Esophagus squamous epithelium (tissue), 5 donors: ENCODE data around the gene GLG1. TPM values are rescaled to one million over a fixed set of nuclear protein-coding genes. Genes with fewer than 3 reads are reported as not detected.
"Not testable (repeated sequence)": the region's sequence is repeated elsewhere in the genome, so short reads cannot be mapped to it uniquely, and the experiment has no call there.

Experiments
- DNase-seq: peaks from one replicate; lab custom pipeline; 2025; lab: John Stamatoyannopoulos, UW
- H3K27ac ChIP-seq, 4 donors: fragments of 200-600 bp; sonication (generic); one replicate each; pipeline ENCODE4 v1.5.1; 2016 to 2019; ENCODE audit warnings: mild to moderate bottlenecking in 1 of 4
- H3K27me3 ChIP-seq, 4 donors: fragments of 200-600 bp; sonication (generic); 1 replicate in 3 of 4; 2 replicates in 1 of 4; pipeline versions ENCODE4 v1.5.1 to v1.6.0; 2017 to 2021; ENCODE audit warnings: antibody characterized with exemption in 1 of 4
- H3K36me3 ChIP-seq, 3 donors: fragments of 200-600 bp; sonication (generic); one replicate each; pipeline ENCODE4 v1.5.1; 2016 to 2019
- H3K4me1 ChIP-seq, 3 donors: fragments of 200-600 bp; sonication (generic); one replicate each; pipeline ENCODE4 v1.5.1; 2017 to 2019
- H3K4me3 ChIP-seq, 4 donors: fragments of 200-600 bp; sonication (generic); 1 replicate in 3 of 4; 2 replicates in 1 of 4; pipeline ENCODE4 v1.5.1; 2016 to 2019; ENCODE audit warnings: mild to moderate bottlenecking in 2 of 4, moderate library complexity in 1 of 4
- H3K9me3 ChIP-seq, 3 donors: fragments of 200-600 bp; sonication (generic); one replicate each; pipeline ENCODE4 v1.5.1; 2016 to 2019
- CTCF ChIP-seq, 6 experiments: fragments of 450-650 bp in 4 of 6; fragments of 200-600 bp in 2 of 6; sonication (generic) in 2 of 6; IDR thresholded peaks; one replicate each; pipeline ENCODE4 v1.5.1; 2016 to 2019; ENCODE audit warnings: antibody characterized with exemption in 6 of 6, mild to moderate bottlenecking in 4 of 6, moderate library complexity in 4 of 6
- POLR2A ChIP-seq, 4 donors: fragments of 450-650 bp; IDR thresholded peaks; one replicate each; pipeline ENCODE4 v1.6.1; 2017; ENCODE audit warnings: antibody characterized with exemption in 4 of 4, mild to moderate bottlenecking in 4 of 4, moderate library complexity in 3 of 4
- WGBS, 2 donors: methylation state at CpG; one replicate each; pipeline ENCODE4 v1.1.5; 2018; 5-methylcytosine and 5-hydroxymethylcytosine counted together
- intact Hi-C: fragments of 100-400 bp; cut with DNase I; formaldehyde crosslinking; loops from one replicate; pipeline ENCODE4 v1.15.0; 2022
- total RNA-seq, 4 donors: library from RNA; depleted of rRNA; stranded (reverse); fragments of >200 nt; gene quantifications; one replicate each; pipeline ENCODE4 v1.1.0, GENCODE V29; 2016
- donor health status: DM: yes; HTN: yes; CAD: no.

GLG1 gene
- total RNA-seq, 4 donors from 2014 or later, result 59.2 to 71.9 (median 60.8) TPM

GRCh38 chr16:74558873-74559272, 48.0 kb downstream of the GLG1 start:
- Histone ChIP-seq H3K27me3 (no peaks in the 10 kb centered on the region), H3K9me3 (no peaks in the 10 kb centered on the region), H3K4me3 (no peak overlapping the region), H3K4me1 (peaks cover 0 to 26% (median 3%) of the 10 kb centered on the region in 3 donors), H3K27ac (no peak overlapping the region), H3K36me3 (no peaks in the 10 kb centered on the region)
- TF ChIP-seq POLR2A (IDR thresholded peaks at IDR 0.05) (no peak), CTCF (IDR thresholded peaks at IDR 0.05) (no peak)
- no peak for DNase-seq
- intact Hi-C loops, result no loop called here
- 60 to 67% methylated on average over 4 of the region's 4 CpGs for WGBS, 2 donors

- no peak for DNase-seq
- intact Hi-C loops, result no loop called here
- Histone ChIP-seq H3K36me3 (no peaks in the 10 kb centered on the region), H3K4me1 (peaks cover 0 to 14% (median 0%) of the 10 kb centered on the region in 3 donors), H3K4me3 (no peak overlapping the region), H3K9me3 (no peaks in the 10 kb centered on the region), H3K27me3 (no peaks in the 10 kb centered on the region), H3K27ac (no peak overlapping the region)
- TF ChIP-seq CTCF (IDR thresholded peaks at IDR 0.05) (no peak), POLR2A (IDR thresholded peaks at IDR 0.05) (no peak)
- WGBS, 2 donors, result 64 to 71% methylated on average over 1 of the region's 1 CpG
Measured at GRCh38 chr16:74557275-74557674, 49.6 kb downstream of the GLG1 start.

GRCh38 chr16:74556375-74556922, 50.5 kb downstream of the GLG1 start:
- H3K27me3 ChIP-seq, result no peaks in the 10 kb centered on the region
- intact Hi-C loops, result no loop called here
- 86 to 100% methylated on average over 1 of the region's 1 CpG for WGBS, 2 donors
- no peak overlapping the region for H3K4me3 ChIP-seq
- no peak for DNase-seq
- H3K9me3 ChIP-seq, result no peaks in the 10 kb centered on the region
- peaks cover 0 to 6% (median 0%) of the 10 kb centered on the region in 3 donors for H3K4me1 ChIP-seq
- no peak overlapping the region for H3K27ac ChIP-seq
- no peak for TF ChIP-seq CTCF (IDR thresholded peaks at IDR 0.05)
- no peak for TF ChIP-seq POLR2A (IDR thresholded peaks at IDR 0.05)
- H3K36me3 ChIP-seq, result no peaks in the 10 kb centered on the region

- WGBS, 2 donors, result 100% methylated on average over 1 to 3 of the region's 6 CpGs
- H3K9me3 ChIP-seq, H3K36me3 ChIP-seq, H3K27ac ChIP-seq, DNase-seq, intact Hi-C loops, H3K4me1 ChIP-seq, H3K27me3 ChIP-seq, H3K4me3 ChIP-seq: not testable (repeated sequence)
Measured at GRCh38 chr16:74552357-74552756, 54.6 kb downstream of the GLG1 start.

GRCh38 chr16:74550227-74551019, 56.5 kb downstream of the GLG1 start:
- DNase-seq, H3K4me1 ChIP-seq, H3K27me3 ChIP-seq, H3K27ac ChIP-seq, intact Hi-C loops, H3K9me3 ChIP-seq, H3K4me3 ChIP-seq, H3K36me3 ChIP-seq: not testable (repeated sequence)
- WGBS, 2 donors, result 78 to 84% methylated on average over 7 of the region's 7 CpGs

- H3K4me1 ChIP-seq, H3K4me3 ChIP-seq, H3K27me3 ChIP-seq, H3K36me3 ChIP-seq, H3K27ac ChIP-seq, DNase-seq, intact Hi-C loops, H3K9me3 ChIP-seq: not testable (repeated sequence)
- WGBS, 2 donors, result 92 to 96% methylated on average over 4 of the region's 4 CpGs
Measured at GRCh38 chr16:74546112-74546511, 60.8 kb downstream of the GLG1 start.

GRCh38 chr16:74542911-74543578, 63.9 kb downstream of the GLG1 start:
- H3K27me3 ChIP-seq, H3K4me1 ChIP-seq, intact Hi-C loops, H3K36me3 ChIP-seq, H3K4me3 ChIP-seq, H3K9me3 ChIP-seq, DNase-seq, H3K27ac ChIP-seq: not testable (repeated sequence)
- WGBS, 2 donors, result 80% methylated on average over 2 of the region's 3 CpGs; no CpG with 5 or more reads in 1 of the 2 donors

- intact Hi-C loops, H3K27me3 ChIP-seq, H3K4me1 ChIP-seq, H3K27ac ChIP-seq, H3K9me3 ChIP-seq, H3K36me3 ChIP-seq, H3K4me3 ChIP-seq, DNase-seq: not testable (repeated sequence)
- WGBS, 2 donors, result 29 to 43% methylated on average over 3 of the region's 6 CpGs
Measured at GRCh38 chr16:74540663-74541062, 66.3 kb downstream of the GLG1 start.

- intact Hi-C loops, H3K36me3 ChIP-seq, H3K27ac ChIP-seq, DNase-seq, H3K9me3 ChIP-seq, H3K27me3 ChIP-seq, H3K4me1 ChIP-seq, H3K4me3 ChIP-seq: not testable (repeated sequence)
- WGBS, 2 donors, result 89 to 100% methylated on average over 1 of the region's 3 CpGs
Measured at GRCh38 chr16:74538801-74539200, 68.1 kb downstream of the GLG1 start.
